ENCODE results near the gene VRK1.

The VRK1 gene

GRCh38 chr14:96926001-96926400 lies 128.8 kb downstream of the VRK1 start:
- FAIRE-seq: no peak

GRCh38 chr14:96928779-96929380 lies 131.7 kb downstream of the VRK1 start:
- FAIRE-seq: no peak

GRCh38 chr14:96929950-96930349 lies 132.8 kb downstream of the VRK1 start:
- no peak for FAIRE-seq

GRCh38 chr14:96930526-96930925 lies 133.3 kb downstream of the VRK1 start:
- FAIRE-seq: no peak

Measured in TTC549 (cell line).